Measurements from ENCODE around the gene DDX39B.

DNA sequence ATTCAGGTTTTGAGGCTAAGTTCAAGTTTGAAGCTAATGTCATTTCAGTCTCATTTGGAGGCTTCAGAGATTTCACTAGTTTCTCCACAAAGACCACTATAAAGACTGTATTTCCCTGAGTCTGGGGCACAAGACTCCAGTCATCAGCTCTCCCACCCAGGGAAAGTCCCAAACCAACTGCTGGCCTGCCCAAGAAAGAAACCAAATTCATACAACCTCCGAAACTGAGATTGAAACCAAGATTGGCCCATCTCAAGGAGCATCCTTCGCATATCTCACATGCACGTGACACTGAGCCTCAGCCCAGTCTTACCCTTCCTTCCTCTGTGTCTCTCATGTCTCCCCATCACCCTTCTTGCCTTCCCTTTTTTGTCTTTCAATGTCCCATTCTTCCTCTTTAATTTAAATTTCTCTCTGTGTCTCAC, 26.7 kb upstream of the DDX39B start:
- TF ChIP-seq EP300 (IDR thresholded peaks at IDR 0.05): no peak
- TF ChIP-seq, protein P1, sequence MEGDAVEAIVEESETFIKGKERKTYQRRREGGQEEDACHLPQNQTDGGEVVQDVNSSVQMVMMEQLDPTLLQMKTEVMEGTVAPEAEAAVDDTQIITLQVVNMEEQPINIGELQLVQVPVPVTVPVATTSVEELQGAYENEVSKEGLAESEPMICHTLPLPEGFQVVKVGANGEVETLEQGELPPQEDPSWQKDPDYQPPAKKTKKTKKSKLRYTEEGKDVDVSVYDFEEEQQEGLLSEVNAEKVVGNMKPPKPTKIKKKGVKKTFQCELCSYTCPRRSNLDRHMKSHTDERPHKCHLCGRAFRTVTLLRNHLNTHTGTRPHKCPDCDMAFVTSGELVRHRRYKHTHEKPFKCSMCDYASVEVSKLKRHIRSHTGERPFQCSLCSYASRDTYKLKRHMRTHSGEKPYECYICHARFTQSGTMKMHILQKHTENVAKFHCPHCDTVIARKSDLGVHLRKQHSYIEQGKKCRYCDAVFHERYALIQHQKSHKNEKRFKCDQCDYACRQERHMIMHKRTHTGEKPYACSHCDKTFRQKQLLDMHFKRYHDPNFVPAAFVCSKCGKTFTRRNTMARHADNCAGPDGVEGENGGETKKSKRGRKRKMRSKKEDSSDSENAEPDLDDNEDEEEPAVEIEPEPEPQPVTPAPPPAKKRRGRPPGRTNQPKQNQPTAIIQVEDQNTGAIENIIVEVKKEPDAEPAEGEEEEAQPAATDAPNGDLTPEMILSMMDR (IDR thresholded peaks at IDR 0.05): no peak

Data from suprapubic skin (tissue), 3 donors.